GM18526 (cell line): ENCODE results near the gene BBS10.

Experiments used
- POLR2A ChIP-seq: IDR thresholded peaks from 3 replicates; pipeline ENCODE4 v1.6.1; 2011; ENCODE audit not compliant: insufficient read length; ENCODE audit errors: extremely low read depth

BBS10 gene

GRCh38 chr12:76341436-76342030, 6.7 kb downstream of the BBS10 start:
- no peak for TF ChIP-seq POLR2A

- TF ChIP-seq POLR2A: no peak
These were observed 7.4 kb downstream of the BBS10 start for GRCh38 chr12:76340680-76341435.

GRCh38 chr12:76337583-76337982, 10.6 kb downstream of the BBS10 start:
- no peak for TF ChIP-seq POLR2A

GRCh38 chr12:76332606-76333005, 15.6 kb downstream of the BBS10 start:
- TF ChIP-seq POLR2A: no peak

GRCh38 chr12:76329606-76330005, 18.6 kb downstream of the BBS10 start:
- no peak for TF ChIP-seq POLR2A

- TF ChIP-seq POLR2A: no peak
These were observed 19.1 kb downstream of the BBS10 start for GRCh38 chr12:76329159-76329558.

GRCh38 chr12:76318773-76319594, 29.2 kb downstream of the BBS10 start:
- no peak for TF ChIP-seq POLR2A

- TF ChIP-seq POLR2A: no peak
These were observed 30.2 kb downstream of the BBS10 start for GRCh38 chr12:76317976-76318375.

- TF ChIP-seq POLR2A: no peak
These were observed 31.7 kb downstream of the BBS10 start for GRCh38 chr12:76316468-76316867.

- no peak for TF ChIP-seq POLR2A
These were observed 34.9 kb downstream of the BBS10 start for GRCh38 chr12:76313299-76313698.

GRCh38 chr12:76312315-76312714, 35.9 kb downstream of the BBS10 start:
- TF ChIP-seq POLR2A: no peak

- no peak for TF ChIP-seq POLR2A
These were observed 36.4 kb downstream of the BBS10 start for GRCh38 chr12:76311796-76312195.

- no peak for TF ChIP-seq POLR2A
These were observed 38.1 kb downstream of the BBS10 start for GRCh38 chr12:76310110-76310509.

- no peak for TF ChIP-seq POLR2A
These were observed 39.3 kb downstream of the BBS10 start for GRCh38 chr12:76308866-76309265.

- no peak for TF ChIP-seq POLR2A
These were observed 41.1 kb downstream of the BBS10 start for GRCh38 chr12:76307083-76307482.

- no peak for TF ChIP-seq POLR2A
These were observed 44.2 kb downstream of the BBS10 start for GRCh38 chr12:76303989-76304460.
